Measurements from ENCODE around the gene PGS1.

DNA sequence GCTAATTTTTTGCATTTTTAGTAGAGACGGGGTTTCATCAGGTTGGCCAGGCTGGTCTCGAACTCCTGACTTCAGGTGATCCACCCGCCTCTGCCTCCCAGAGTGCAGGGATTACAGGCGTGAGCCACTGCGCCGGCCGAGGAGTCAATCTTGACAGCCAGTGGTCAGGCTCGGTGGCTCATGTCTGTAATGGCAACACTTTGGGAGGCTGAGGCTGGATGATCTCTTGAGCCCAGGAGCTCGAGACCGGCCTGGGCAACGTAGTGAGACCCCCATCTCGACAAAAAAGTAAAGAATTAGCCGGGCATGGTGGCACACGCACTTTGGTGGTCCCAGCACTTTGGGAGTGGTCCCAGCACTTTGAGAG lies 608 bp upstream of the PGS1 start:
- TF ChIP-seq, protein P1, sequence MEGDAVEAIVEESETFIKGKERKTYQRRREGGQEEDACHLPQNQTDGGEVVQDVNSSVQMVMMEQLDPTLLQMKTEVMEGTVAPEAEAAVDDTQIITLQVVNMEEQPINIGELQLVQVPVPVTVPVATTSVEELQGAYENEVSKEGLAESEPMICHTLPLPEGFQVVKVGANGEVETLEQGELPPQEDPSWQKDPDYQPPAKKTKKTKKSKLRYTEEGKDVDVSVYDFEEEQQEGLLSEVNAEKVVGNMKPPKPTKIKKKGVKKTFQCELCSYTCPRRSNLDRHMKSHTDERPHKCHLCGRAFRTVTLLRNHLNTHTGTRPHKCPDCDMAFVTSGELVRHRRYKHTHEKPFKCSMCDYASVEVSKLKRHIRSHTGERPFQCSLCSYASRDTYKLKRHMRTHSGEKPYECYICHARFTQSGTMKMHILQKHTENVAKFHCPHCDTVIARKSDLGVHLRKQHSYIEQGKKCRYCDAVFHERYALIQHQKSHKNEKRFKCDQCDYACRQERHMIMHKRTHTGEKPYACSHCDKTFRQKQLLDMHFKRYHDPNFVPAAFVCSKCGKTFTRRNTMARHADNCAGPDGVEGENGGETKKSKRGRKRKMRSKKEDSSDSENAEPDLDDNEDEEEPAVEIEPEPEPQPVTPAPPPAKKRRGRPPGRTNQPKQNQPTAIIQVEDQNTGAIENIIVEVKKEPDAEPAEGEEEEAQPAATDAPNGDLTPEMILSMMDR (conservative IDR thresholded peaks at IDR 0.05 in 1 of 2, IDR thresholded peaks at IDR 0.05 in 1 of 2; ENCODE audit: low read depth in 1 of 2, low read length in 2 of 2), result no peak
- TF ChIP-seq EZH2 (IDR thresholded peaks at IDR 0.05; ENCODE audit: low read length, missing control alignments), result no peak
